Raji (cell line): ENCODE data around the gene RTP4.

ENCODE experiments used
- POLR2A ChIP-seq: IDR thresholded peaks from 2 replicates; pipeline ENCODE4 v1.6.1; 2011; ENCODE audit warnings: low read depth, low read length, control low read depth; ENCODE audit not compliant: insufficient read depth

RTP4 gene

DNA sequence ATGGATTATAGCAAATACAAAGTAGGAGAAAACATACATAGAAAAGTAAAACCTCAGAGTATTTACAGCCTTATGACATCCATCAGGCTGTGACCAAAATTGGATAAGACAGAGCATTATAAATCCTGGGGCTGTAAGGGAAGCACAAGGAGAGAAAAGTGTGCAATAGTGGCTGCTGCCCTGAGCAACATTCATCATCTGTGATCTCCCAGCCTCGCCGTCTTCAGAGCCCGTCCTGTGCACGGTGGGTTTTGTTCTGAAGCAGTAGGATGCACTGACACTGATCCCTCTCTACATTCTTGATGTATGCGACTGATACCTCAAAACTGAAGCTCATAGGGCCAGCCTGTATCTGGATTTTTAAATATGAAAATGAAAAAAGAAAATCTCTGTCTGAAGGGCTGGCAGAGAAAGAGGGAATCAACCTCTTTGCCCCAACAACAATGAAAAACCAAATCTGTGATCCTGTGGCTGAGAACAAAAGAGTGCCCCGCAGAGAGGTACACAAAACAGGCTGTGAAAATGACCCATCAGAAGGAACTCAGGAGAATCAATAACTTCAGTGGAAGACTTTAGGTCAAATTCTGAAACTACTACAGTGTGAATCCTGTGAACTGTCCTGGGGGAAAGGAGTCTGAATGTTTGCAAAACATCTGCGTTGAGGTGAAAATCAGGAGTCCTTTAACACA lies 8.2 kb upstream of the RTP4 start:
- no peak for TF ChIP-seq POLR2A

DNA sequence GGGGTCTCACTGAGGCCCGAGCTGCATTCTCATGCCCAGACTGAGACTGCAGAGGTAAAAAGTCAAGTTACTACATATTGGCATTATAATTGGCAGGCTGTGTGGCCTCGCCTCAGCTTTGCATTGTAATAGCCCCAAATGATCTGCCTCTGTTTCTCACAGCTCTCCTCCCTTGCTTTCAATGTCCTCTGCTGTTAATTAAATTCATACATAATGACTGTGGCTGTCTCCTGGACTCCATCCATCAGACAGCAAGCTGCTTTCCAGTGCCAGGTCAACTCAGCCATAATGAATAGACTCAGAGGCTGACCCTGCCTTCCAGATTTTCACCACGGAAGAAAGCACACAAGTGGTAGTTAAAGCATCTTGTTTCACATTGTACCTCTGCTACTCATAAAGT lies 7.6 kb upstream of the RTP4 start:
- no peak for TF ChIP-seq POLR2A

DNA sequence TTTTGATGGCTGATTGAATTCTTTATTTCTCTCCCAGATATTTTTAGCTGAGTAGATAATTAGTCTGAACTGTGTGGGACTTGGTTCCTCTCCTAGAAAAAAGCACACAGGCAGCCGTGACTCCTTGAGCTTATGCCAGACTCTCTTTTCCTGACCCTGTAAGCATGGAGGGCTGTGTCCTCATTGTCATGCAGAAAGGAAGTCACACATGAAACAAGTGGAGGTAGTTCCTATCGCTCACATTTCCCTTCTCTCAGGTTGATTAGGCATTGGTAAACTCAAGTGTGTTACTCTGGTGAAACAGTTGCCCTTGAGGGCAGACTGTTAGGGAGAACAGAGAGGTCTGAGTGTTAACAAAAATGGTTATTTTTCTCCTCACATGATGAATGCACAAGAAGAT lies 6.3 kb upstream of the RTP4 start:
- TF ChIP-seq POLR2A, result no peak

DNA sequence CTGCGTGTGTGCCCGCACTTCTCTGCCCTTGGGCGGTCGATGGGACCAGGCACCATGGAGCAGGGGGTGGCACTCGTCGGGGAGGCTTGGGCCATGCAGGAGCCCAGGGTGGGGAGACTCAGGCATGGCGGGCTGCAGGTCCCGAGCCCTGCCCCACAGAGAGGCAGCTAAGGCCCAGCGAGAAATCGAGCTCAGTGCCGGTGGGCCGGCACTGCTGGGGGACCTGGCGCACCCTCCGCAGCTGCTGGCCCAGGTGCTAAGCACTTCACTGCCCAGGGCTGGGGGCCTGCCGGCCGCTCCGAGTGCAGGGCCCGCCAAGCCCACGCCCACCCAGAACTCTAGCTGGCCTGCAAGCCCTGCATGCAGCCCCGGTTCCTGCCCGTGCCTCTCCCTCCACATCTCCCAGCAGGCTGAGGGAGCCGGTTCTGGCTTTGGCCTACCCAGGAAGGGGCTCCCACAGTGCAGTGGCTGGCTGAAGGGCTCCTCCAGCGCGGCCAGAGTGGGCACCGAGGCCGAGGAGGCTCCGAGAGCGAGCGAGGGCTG lies 553 bp upstream of the RTP4 start:
- TF ChIP-seq POLR2A, result no peak

DNA sequence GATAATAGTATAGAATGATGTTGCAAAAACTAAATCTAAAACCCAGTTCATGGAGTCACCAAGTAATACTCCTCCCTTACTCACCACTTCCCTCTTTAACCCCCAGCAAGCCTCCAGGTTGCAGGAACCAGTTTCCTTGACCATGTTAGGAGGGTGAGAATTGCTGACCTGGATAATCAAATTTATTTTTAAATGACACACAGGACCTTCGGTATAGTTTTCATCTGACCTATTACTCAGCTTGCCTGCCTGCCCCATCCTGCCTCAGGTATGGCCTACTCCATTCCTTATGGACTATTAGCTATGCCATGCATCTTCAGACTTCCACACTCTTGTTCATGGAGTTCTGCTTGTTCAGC lies 883 bp downstream of the RTP4 start:
- no peak for TF ChIP-seq POLR2A

DNA sequence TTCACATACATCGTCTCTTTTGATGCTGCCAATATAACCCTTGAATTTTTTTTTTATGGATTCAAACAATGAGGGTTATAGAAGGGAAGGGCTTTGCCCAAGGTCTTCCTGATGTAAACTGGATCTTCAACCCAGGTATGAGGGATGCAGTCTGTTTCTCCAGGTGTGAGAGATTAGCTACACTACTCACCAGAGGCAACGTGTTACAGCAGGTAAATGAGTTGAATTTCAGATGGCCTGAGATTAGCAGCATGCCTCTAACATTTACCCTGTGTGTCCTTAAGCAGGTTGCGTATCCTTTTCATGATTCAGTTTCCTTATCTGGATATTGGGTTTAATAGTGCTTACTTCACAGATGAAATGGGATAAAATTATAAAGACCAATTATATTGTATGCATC lies 1.9 kb downstream of the RTP4 start:
- no peak for TF ChIP-seq POLR2A

DNA sequence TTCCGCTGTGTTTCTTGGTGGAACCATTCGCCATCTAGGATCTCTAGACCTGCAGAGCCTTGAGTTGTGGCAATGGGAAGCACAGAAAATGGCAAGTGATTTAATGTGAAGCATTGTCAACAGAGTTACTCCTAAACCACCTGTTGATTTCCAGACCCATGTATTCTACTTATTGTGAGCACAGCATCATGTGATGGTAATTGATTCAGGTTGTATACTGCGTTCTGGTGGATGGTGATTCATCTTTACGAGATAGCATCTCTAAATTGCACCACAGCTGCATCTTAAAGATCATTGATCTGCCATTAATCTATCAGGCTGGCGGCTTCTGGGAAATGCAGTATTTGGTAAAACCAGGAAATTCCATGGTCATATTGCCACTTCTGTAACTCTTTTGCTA lies 7.4 kb downstream of the RTP4 start:
- TF ChIP-seq POLR2A, result no peak

DNA sequence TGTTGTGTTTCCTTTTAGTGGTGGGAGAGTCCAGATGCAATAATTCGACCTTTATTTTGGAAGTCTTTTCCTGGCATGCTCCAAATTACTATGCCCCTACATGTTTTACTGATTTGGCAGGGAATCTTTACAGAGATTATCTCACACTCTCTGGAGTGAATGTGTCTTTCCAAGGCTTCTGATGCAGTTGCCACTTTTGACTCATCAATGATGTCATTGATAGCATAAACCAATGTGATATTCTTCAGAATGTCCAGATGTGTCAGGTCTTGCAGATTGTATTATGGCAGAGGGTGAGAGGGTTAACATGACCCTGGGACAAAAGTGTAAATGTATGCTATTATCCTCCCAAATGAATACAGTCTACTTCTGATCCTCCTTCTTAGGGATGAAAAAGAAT lies 9.7 kb downstream of the RTP4 start:
- no peak for TF ChIP-seq POLR2A

DNA sequence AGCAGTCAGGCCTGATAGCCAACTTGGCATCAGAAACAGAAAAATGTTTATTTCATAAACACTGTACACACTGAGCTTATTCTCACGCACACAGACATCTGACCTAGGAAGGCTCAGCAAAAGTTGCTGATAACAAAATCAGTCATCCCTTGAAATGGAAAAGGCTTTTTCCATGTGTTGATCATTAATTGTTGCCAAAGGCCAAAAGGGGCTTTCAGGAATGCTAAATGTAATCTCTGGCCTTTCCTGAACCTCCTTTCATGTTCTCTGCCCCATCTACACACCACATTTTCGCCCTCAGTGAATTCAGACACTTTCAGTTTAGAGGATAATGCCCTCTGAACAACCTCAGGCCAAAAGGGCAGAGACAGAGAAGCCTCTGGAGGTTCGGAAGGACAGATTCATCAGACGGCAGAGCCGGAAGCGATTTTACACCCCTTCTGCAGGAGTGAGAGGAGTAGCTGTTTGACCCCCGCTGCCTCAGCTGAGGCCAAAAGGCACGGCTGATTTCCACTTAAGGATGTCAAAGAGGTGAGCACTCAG lies 14.5 kb downstream of the RTP4 start:
- TF ChIP-seq POLR2A, result no peak

DNA sequence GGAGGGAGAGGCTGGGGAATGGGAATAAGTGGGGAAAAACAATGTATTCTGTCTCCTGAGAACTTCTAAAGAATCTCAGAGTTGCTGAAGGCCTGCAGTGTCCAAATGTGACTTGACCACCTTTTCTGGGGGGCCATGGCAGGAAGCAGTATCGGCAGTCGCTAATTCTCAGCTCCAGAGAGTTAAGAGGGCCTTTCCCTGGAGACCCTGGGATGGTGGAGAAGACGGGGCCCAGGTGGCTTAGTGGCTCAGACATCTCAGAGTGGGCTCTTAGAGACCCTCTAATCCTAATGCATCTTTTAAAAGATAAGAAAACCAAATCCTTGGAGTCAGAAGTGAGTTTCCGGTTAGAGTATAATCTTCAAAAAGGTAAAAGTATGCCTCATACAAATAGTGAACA lies 15.1 kb downstream of the RTP4 start:
- no peak for TF ChIP-seq POLR2A

DNA sequence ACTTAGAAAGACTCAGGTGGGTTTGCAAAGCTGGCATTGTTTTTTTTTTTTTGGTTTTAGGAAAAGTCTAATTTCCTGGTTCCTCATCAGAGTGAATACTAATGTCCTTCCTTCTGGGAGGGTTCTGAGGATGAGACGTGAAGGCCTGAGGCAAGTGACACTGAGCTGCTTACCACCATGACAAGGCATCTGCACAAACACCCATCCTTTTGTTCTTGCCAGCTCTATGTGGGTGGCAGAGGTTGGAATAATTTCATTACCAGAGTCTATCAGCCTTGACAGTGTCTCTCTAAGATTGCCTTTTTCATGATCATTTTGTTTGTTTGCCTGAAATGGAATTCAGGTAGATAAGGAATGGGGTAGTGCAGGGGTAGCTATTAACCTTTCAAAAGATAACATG lies 17.1 kb downstream of the RTP4 start:
- no peak for TF ChIP-seq POLR2A

DNA sequence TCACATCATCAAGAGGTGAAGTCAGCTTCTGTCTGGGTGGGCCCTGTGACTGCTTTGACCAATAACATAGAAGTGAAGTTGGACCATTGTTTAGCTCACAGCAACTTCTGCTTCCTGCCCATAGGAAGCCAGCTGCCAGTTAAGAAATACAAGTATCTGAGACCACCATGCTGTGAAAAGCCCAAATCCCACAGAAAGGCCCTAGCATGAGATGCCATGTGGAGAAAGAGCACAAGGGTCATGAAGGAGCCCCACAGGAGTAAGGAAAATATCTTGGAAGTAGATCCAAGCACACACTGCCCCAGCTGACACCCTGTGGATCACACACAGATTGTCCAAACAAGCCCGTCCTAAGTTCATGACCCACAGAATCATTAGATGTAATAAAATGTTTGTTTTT lies 28.5 kb downstream of the RTP4 start:
- no peak for TF ChIP-seq POLR2A

DNA sequence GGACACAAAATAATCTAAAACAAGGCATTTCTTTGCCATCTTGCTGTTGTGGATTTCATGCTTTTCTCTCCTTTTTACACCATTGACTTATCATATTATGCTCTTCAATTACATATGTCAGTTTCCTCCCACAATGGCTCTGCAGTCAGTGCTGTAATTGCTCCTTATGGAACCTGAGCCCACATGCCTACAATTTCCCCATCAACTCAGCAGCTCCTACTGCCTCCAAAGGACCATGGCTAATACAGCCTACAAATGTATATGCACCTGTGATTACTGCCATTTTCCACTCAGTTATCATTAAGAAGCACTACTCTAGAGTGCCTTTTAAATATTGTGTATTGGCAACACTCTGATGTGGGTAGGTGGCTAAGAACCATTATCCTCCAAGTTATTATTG lies 30.8 kb downstream of the RTP4 start:
- TF ChIP-seq POLR2A, result no peak

DNA sequence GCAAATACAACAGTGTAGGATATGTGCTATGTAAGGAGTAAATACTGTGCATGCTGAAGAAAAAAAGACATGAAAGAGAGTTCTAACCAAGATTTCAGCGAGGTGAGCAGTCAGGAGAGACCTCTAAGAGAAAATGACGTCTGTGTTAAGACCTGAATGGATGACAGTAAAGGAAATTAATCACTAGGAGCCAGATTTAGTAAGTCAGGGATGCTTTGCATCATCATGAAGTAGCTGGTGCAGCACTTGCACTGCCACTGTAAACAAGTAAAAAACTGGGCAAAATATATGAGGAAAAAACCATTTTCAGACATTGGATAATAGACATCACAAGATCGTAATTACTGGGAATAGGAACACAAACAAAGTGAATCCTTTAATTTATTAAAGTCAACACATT lies 32.6 kb downstream of the RTP4 start:
- no peak for TF ChIP-seq POLR2A

DNA sequence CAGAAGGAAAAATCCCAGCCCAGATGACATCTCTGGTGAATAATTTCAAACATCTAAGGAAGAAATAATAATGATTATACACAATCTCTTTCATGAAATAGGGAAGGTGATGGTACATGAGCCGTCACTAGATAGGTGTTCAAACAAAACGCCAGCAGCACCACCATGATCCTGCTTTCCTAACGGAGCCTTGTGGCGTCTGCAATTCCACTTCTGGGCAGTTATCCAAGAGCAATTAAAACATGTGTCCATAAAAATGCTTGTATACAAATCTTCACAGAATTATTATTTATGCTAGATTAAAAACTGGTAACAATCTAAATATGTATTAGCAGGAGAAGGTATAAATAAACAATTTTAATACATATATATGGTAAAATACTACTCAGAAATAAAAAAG lies 33.7 kb downstream of the RTP4 start:
- no peak for TF ChIP-seq POLR2A

DNA sequence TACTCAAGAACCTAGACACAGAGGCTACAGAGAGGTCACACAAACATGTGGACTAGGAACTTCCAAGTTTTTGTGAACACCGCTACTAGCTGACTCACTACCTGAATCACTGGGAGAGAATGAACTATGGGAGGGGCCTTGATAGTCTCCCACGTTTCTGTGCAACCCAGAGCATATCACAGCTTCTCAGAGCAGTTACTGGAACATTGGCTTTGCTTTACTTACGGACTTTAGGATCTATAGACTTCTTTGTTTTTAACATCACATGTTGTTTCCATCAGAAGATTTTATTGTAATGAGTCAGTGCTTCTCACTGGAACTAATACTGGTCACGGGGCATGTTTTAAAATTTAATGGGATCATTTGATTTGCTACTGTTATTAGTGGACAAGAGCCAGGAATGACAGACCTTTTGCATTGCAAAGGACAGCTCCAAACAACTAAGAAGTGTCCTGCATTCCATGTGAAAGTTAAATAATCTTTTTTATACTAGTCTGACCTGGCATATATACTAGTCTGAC lies 35.6 kb downstream of the RTP4 start:
- no peak for TF ChIP-seq POLR2A

DNA sequence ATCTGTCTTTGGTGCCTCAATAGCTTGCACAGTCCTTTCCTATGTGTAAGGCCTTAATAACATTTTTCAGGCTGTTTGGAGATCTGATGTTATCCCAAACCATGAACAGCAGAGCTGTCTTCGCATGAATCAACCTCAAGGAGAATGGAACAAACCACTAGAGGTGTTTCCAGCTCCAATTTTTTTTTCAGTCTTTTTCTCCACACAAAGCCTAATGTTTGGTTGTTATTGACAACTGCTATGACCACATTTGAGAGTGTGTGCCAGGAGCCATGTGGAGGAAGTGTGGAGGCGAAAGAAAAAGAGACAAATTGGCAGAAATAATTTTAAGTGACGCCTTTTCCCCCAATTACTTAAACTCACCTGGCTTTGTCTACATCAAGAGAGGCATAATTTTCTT lies 38.7 kb downstream of the RTP4 start:
- TF ChIP-seq POLR2A, result no peak
